H1 (cell line): Measurements from ENCODE around the gene DOP1A. TPM values are rescaled to one million over a fixed set of nuclear protein-coding genes. Genes with fewer than 3 reads are reported as not detected.

Source experiments
- CHD2 ChIP-seq: IDR thresholded peaks from 2 replicates; pipeline ENCODE4 v1.6.1; 2012; ENCODE audit warnings: low read length, improper control_type of control experiment
- EZH2 ChIP-seq: fragments of 200-600 bp; sonication (generic); IDR thresholded peaks from 2 replicates; pipeline ENCODE4 v1.7.1; 2012; ENCODE audit warnings: low read depth, mild to moderate bottlenecking, moderate library complexity, low read length, inconsistent platforms; ENCODE audit not compliant: severe bottlenecking
- PHF8 ChIP-seq: fragments of 200-600 bp; sonication (generic); conservative IDR thresholded peaks from 2 replicates; pipeline ENCODE4 v1.7.1; 2012; ENCODE audit warnings: low read depth, mild to moderate bottlenecking, inconsistent platforms, low read length, moderate library complexity
- POU5F1 ChIP-seq: IDR thresholded peaks from 2 replicates; pipeline ENCODE4 v1.6.1; 2011; ENCODE audit warnings: low read depth, mild to moderate bottlenecking, low read length, moderate library complexity
- SP2 ChIP-seq: IDR thresholded peaks from 2 replicates; pipeline ENCODE4 v1.6.1; 2012; ENCODE audit warnings: mild to moderate bottlenecking, low read length, inconsistent platforms
- TAF7 ChIP-seq: optimal IDR thresholded peaks from 2 replicates; pipeline ENCODE3; 2011; ENCODE audit warnings: low read depth, mild to moderate bottlenecking, inconsistent platforms, low read length, moderate library complexity, borderline replicate concordance
- polyA plus RNA-seq, 7 experiments: library from polyadenylated mRNA; depleted of rRNA in 3 of 7; stranded (reverse) in 5 of 7; unstranded in 2 of 7; fragments of >200 nt in 5 of 7; fragments of 200-250 nt in 2 of 7; gene quantifications; 1 replicate in 5 of 7; 2 replicates in 1 of 7; 4 replicates in 1 of 7; pipeline versions ENCODE4 v1.2.1 to v1.2.3, GENCODE V29; 2011 to 2013; ENCODE audit warnings: missing spikeins in 2 of 7, mixed read lengths in 2 of 7
- total RNA-seq: library from RNA; stranded (reverse); fragmentation: NEBNext Ultra II Directional; extraction: Animal tissue kit (Norgen Biotek cat#: 25700); gene quantifications from 2 replicates; pipeline ENCODE4 v1.2.1, GENCODE V29; 2021

The DOP1A gene
- total and polyA plus RNA-seq, 2 of the 8 experiments (the other 6 are each of a cell fraction or from before 2014, with no cell fraction given), result 7.5 to 14.7 TPM

DNA sequence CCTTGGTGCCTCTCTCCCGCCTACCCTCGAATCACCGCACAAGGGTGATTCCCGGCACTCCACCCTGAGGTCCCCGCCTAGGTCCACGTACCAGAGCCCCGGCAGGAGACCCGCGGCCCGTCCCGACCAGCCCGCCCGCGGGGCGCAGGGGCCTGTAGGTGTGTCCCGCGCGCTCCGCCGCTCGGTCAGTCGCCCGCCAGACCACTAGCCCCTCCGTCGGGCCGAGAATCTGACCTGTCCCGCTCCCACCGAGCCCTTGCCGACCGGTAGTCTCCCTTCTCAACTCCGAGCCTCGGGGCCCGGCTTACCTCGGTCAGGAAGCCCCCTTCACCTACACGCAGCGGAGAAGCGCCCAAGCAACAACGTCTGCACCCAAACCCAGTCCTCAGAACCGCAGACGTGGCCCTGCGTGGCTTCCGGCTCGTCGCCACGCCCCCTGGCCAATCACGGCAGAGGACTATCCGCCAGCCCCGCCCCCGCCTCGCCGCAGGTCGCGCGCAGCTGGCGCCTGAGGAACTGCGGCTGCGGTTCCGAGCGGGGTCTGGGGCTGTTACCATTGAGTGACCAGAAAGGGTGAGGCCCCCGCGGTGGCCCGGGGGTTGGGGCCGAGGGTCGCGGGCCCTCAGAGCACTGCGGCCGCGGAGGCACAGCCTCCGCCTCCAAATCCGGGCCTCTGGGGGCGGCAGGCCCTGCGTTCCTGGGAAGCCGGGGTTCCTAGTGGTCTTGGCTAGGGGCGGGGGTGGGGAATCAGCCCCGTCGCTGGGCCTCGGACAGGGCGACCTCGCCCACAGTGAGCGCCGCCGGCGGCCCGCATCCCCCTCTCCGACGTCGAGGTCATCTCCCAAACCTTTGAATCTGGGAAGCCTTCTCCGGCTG is 125.6 kb downstream of the DOP1A start, which contains the start of the genes PGM3 and RWDD2A (continued):
- TF ChIP-seq TAF7, result peak; percentile 1
- TF ChIP-seq SP2, result no peak
- TF ChIP-seq CHD2, result no peak
- no peak for TF ChIP-seq EZH2
- TF ChIP-seq PHF8, result peak; percentile 73
- TF ChIP-seq POU5F1, result no peak
